ENCODE results near the gene UBE2D2. TPM values are rescaled to one million over a fixed set of nuclear protein-coding genes. Genes with fewer than 3 reads are reported as not detected.
"Not testable (repeated sequence)": the region's sequence is repeated elsewhere in the genome, so short reads cannot be mapped to it uniquely, and the experiment has no call there.

UBE2D2 gene
- total RNA-seq, 1 donor from 2014 or later = 155 TPM

- no peak for DNase-seq (ENCODE audit: low spot score, unreplicated experiment)
- no peak for TF ChIP-seq CTCF (IDR thresholded peaks at IDR 0.05; ENCODE audit: unreplicated experiment)
- Mint-ChIP-seq H3K4me3 (ENCODE audit: low read depth) (no peak overlapping the region), H3K4me1 (ENCODE audit: low read depth) (peaks cover 2% of the 10 kb centered on the region), H3K27ac (no peak overlapping the region), H3K9me3 (ENCODE audit: low read depth) (no peaks in the 10 kb centered on the region), H3K36me3 (ENCODE audit: insufficient read depth) (peaks cover 8% of the 10 kb centered on the region), H3K27me3 (no peaks in the 10 kb centered on the region)
Measured at GRCh38 chr5:139593716-139594319, 32.7 kb downstream of the UBE2D2 start.

GRCh38 chr5:139597134-139597533 lies 36.0 kb downstream of the UBE2D2 start:
- no peaks in the 10 kb centered on the region for H3K27me3 Mint-ChIP-seq
- H3K36me3 Mint-ChIP-seq (ENCODE audit: insufficient read depth) = peaks cover 10% of the 10 kb centered on the region
- no peak overlapping the region for H3K27ac Mint-ChIP-seq
- TF ChIP-seq CTCF (IDR thresholded peaks at IDR 0.05; ENCODE audit: unreplicated experiment) = no peak
- H3K9me3 Mint-ChIP-seq (ENCODE audit: low read depth) = no peaks in the 10 kb centered on the region
- H3K4me3 Mint-ChIP-seq (ENCODE audit: low read depth) = no peak overlapping the region
- H3K4me1 Mint-ChIP-seq (ENCODE audit: low read depth) = no peaks in the 10 kb centered on the region
- no peak for DNase-seq (ENCODE audit: low spot score, unreplicated experiment)

- H3K4me3 Mint-ChIP-seq (ENCODE audit: low read depth); H3K4me1 Mint-ChIP-seq (ENCODE audit: low read depth); DNase-seq (ENCODE audit: low spot score, unreplicated experiment); H3K27me3 Mint-ChIP-seq; H3K27ac Mint-ChIP-seq; H3K9me3 Mint-ChIP-seq (ENCODE audit: low read depth): not testable (repeated sequence)
- H3K36me3 Mint-ChIP-seq (ENCODE audit: insufficient read depth) = peaks cover 18% of the 10 kb centered on the region
Measured at GRCh38 chr5:139598601-139598965, 37.4 kb downstream of the UBE2D2 start.

GRCh38 chr5:139600336-139600949 lies 39.3 kb downstream of the UBE2D2 start:
- Mint-ChIP-seq H3K36me3 (ENCODE audit: insufficient read depth) (peaks cover 19% of the 10 kb centered on the region), H3K27me3 (no peaks in the 10 kb centered on the region), H3K9me3 (ENCODE audit: low read depth) (no peaks in the 10 kb centered on the region), H3K4me1 (ENCODE audit: low read depth) (no peaks in the 10 kb centered on the region), H3K27ac (no peak overlapping the region), H3K4me3 (ENCODE audit: low read depth) (no peak overlapping the region)
- no peak for TF ChIP-seq CTCF (IDR thresholded peaks at IDR 0.05; ENCODE audit: unreplicated experiment)
- no peak for DNase-seq (ENCODE audit: low spot score, unreplicated experiment)

GRCh38 chr5:139601429-139601828 lies 40.3 kb downstream of the UBE2D2 start:
- Mint-ChIP-seq H3K36me3 (ENCODE audit: insufficient read depth) (peaks cover 23% of the 10 kb centered on the region), H3K4me1 (ENCODE audit: low read depth) (no peaks in the 10 kb centered on the region), H3K27me3 (no peaks in the 10 kb centered on the region), H3K27ac (no peak overlapping the region), H3K4me3 (ENCODE audit: low read depth) (no peak overlapping the region), H3K9me3 (ENCODE audit: low read depth) (no peaks in the 10 kb centered on the region)
- DNase-seq (ENCODE audit: low spot score, unreplicated experiment) = no peak
- no peak for TF ChIP-seq CTCF (IDR thresholded peaks at IDR 0.05; ENCODE audit: unreplicated experiment)

- peaks cover 23% of the 10 kb centered on the region for H3K36me3 Mint-ChIP-seq (ENCODE audit: insufficient read depth)
- H3K9me3 Mint-ChIP-seq (ENCODE audit: low read depth); H3K4me1 Mint-ChIP-seq (ENCODE audit: low read depth); DNase-seq (ENCODE audit: low spot score, unreplicated experiment); H3K4me3 Mint-ChIP-seq (ENCODE audit: low read depth); H3K27ac Mint-ChIP-seq; H3K27me3 Mint-ChIP-seq: not testable (repeated sequence)
Measured at GRCh38 chr5:139601948-139602347, 40.8 kb downstream of the UBE2D2 start.
